ENCODE measurements around the gene RAB11FIP5.

Gene RAB11FIP5

GRCh38 chr2:73106791-73107190 is 6.0 kb downstream of the RAB11FIP5 start:
- TF ChIP-seq ZFP30 (CRISPR knock-in tag; IDR thresholded peaks at IDR 0.05) = no peak
- no peak for TF ChIP-seq OSR1 (CRISPR knock-in tag; IDR thresholded peaks at IDR 0.05)
- no peak for TF ChIP-seq PATZ1 (CRISPR knock-in tag; IDR thresholded peaks at IDR 0.05; ENCODE audit: borderline replicate concordance)
- no peak for TF ChIP-seq ESRRG (CRISPR knock-in tag; IDR thresholded peaks at IDR 0.05)
- TF ChIP-seq POU6F1 (CRISPR knock-in tag; IDR thresholded peaks at IDR 0.05; ENCODE audit: borderline replicate concordance, low read depth) = no peak
- no peak for TF ChIP-seq SNAI2 (CRISPR knock-in tag; IDR thresholded peaks at IDR 0.05)
- no peak for TF ChIP-seq PPARA (CRISPR knock-in tag; IDR thresholded peaks at IDR 0.05; ENCODE audit: borderline replicate concordance)
- TF ChIP-seq ZFP3 (CRISPR knock-in tag; IDR thresholded peaks at IDR 0.05) = no peak
- TF ChIP-seq GLIS3 (CRISPR knock-in tag; IDR thresholded peaks at IDR 0.05) = no peak
- no peak for TF ChIP-seq ZC3H10 (CRISPR knock-in tag; IDR thresholded peaks at IDR 0.05)
- ATAC-seq = no peak

GRCh38 chr2:73105511-73105971 is 7.2 kb downstream of the RAB11FIP5 start:
- TF ChIP-seq POU6F1 (CRISPR knock-in tag; IDR thresholded peaks at IDR 0.05; ENCODE audit: borderline replicate concordance, low read depth) = no peak
- no peak for TF ChIP-seq ARNTL (CRISPR knock-in tag; IDR thresholded peaks at IDR 0.05; ENCODE audit: borderline replicate concordance, low read depth)
- TF ChIP-seq GLIS3 (CRISPR knock-in tag; IDR thresholded peaks at IDR 0.05) = no peak
- TF ChIP-seq BACH2 (CRISPR knock-in tag; IDR thresholded peaks at IDR 0.05; ENCODE audit: borderline replicate concordance) = no peak
- no peak for TF ChIP-seq ESRRG (CRISPR knock-in tag; IDR thresholded peaks at IDR 0.05)
- ATAC-seq = no peak

GRCh38 chr2:73104933-73105332 is 7.8 kb downstream of the RAB11FIP5 start:
- TF ChIP-seq POU6F1 (CRISPR knock-in tag; IDR thresholded peaks at IDR 0.05; ENCODE audit: borderline replicate concordance, low read depth) = no peak
- no peak for TF ChIP-seq ARNTL (CRISPR knock-in tag; IDR thresholded peaks at IDR 0.05; ENCODE audit: borderline replicate concordance, low read depth)
- TF ChIP-seq ZC3H10 (CRISPR knock-in tag; IDR thresholded peaks at IDR 0.05) = no peak
- no peak for TF ChIP-seq GLIS3 (CRISPR knock-in tag; IDR thresholded peaks at IDR 0.05)
- no peak for TF ChIP-seq SNAI2 (CRISPR knock-in tag; IDR thresholded peaks at IDR 0.05)
- no peak for TF ChIP-seq BACH2 (CRISPR knock-in tag; IDR thresholded peaks at IDR 0.05; ENCODE audit: borderline replicate concordance)
- TF ChIP-seq ZNF565 (CRISPR knock-in tag; conservative IDR thresholded peaks at IDR 0.05; ENCODE audit: low read depth) = no peak
- TF ChIP-seq OSR1 (CRISPR knock-in tag; IDR thresholded peaks at IDR 0.05) = no peak
- no peak for TF ChIP-seq ZFP3 (CRISPR knock-in tag; IDR thresholded peaks at IDR 0.05)
- no peak for TF ChIP-seq CREB5 (CRISPR knock-in tag; IDR thresholded peaks at IDR 0.05; ENCODE audit: low read depth)
- TF ChIP-seq ZFP30 (CRISPR knock-in tag; IDR thresholded peaks at IDR 0.05) = no peak
- TF ChIP-seq CSRNP3 (CRISPR knock-in tag; IDR thresholded peaks at IDR 0.05) = no peak
- no peak for TF ChIP-seq ISL1 (CRISPR knock-in tag; IDR thresholded peaks at IDR 0.05)
- TF ChIP-seq RARB (CRISPR knock-in tag; IDR thresholded peaks at IDR 0.05) = no peak
- TF ChIP-seq TSHZ2 (CRISPR knock-in tag; IDR thresholded peaks at IDR 0.05) = no peak
- TF ChIP-seq CSDC2 (CRISPR knock-in tag; IDR thresholded peaks at IDR 0.05) = no peak
- no peak for TF ChIP-seq TOX (CRISPR knock-in tag; IDR thresholded peaks at IDR 0.05; ENCODE audit: borderline replicate concordance)
- no peak for ATAC-seq
